Loucy (cell line): ENCODE measurements around the gene TEDC1.

Experiments used
- H2AFZ ChIP-seq: fragments of 200-600 bp; sonication (generic); 2 replicates; pipeline ENCODE4 v1.6.0; 2016; ENCODE audit warnings: antibody characterized with exemption, mild to moderate bottlenecking, low read length, moderate library complexity
- H3F3A ChIP-seq: fragments of 200-600 bp; 2 replicates; pipeline ENCODE4 v1.6.0; 2016; ENCODE audit warnings: antibody characterized with exemption, low read depth, mild to moderate bottlenecking
- H3K27me3 ChIP-seq: fragments of 200-600 bp; sonication (generic); 2 replicates; pipeline ENCODE4 v1.6.1; 2014; ENCODE audit warnings: low read length, mild to moderate bottlenecking; ENCODE audit not compliant: insufficient read depth, poor library complexity, severe bottlenecking
- H3K36me3 ChIP-seq: fragments of 200-600 bp; sonication (generic); 2 replicates; pipeline ENCODE4 v1.6.1; 2016; ENCODE audit warnings: low read length; ENCODE audit not compliant: insufficient read depth
- H3K4me1 ChIP-seq: fragments of 200-600 bp; sonication (generic); 2 replicates; pipeline ENCODE4 v1.5.1; 2014; ENCODE audit warnings: low read length, mild to moderate bottlenecking; ENCODE audit not compliant: insufficient read depth, poor library complexity, severe bottlenecking
- H3K4me2 ChIP-seq: fragments of 200-600 bp; sonication (generic); 2 replicates; pipeline ENCODE4 v1.6.0; 2014; ENCODE audit warnings: antibody characterized with exemption, low read length, low read depth, mild to moderate bottlenecking; ENCODE audit not compliant: poor library complexity, severe bottlenecking
- H3K4me3 ChIP-seq: fragments of 200-600 bp; sonication (generic); 2 replicates; pipeline ENCODE4 v1.5.1; 2014; ENCODE audit warnings: low read length, mild to moderate bottlenecking, mixed read lengths; ENCODE audit not compliant: poor library complexity, severe bottlenecking
- H3K79me2 ChIP-seq: fragments of 200-600 bp; sonication (generic); 2 replicates; pipeline ENCODE4 v1.6.1; 2014; ENCODE audit warnings: low read length; ENCODE audit not compliant: insufficient read depth
- H3K9ac ChIP-seq: fragments of 200-600 bp; sonication (generic); 2 replicates; pipeline ENCODE4 v1.6.0; 2014; ENCODE audit warnings: mild to moderate bottlenecking, low read depth, low read length, moderate library complexity; ENCODE audit not compliant: poor library complexity, severe bottlenecking
- H3K9me2 ChIP-seq: fragments of 200-600 bp; sonication (generic); replicated peaks from 2 replicates; pipeline ENCODE4 v1.6.1; 2016; ENCODE audit warnings: low read depth, low read length, mixed read lengths
- H3K9me3 ChIP-seq: fragments of 200-600 bp; sonication (generic); 2 replicates; pipeline ENCODE4 v1.6.1; 2014; ENCODE audit warnings: mild to moderate bottlenecking, antibody characterized with exemption, low read length, low read depth; ENCODE audit not compliant: insufficient read depth
- H4K20me1 ChIP-seq: fragments of 200-600 bp; sonication (generic); 2 replicates; pipeline ENCODE4 v1.6.0; 2014; ENCODE audit warnings: antibody characterized with exemption, low read length, mild to moderate bottlenecking; ENCODE audit not compliant: insufficient read depth, poor library complexity, severe bottlenecking
- CTCF ChIP-seq: fragments of 200-600 bp; sonication (generic); conservative IDR thresholded peaks from 2 replicates; pipeline ENCODE4 v1.5.1; 2014; ENCODE audit warnings: mild to moderate bottlenecking, antibody characterized with exemption, low read length
- EZH2phosphoT487 ChIP-seq: fragments of 200-600 bp; IDR thresholded peaks from 2 replicates; pipeline ENCODE4 v1.6.1; 2018; ENCODE audit warnings: antibody characterized with exemption, mild to moderate bottlenecking, moderate library complexity, borderline replicate concordance

Gene TEDC1

GRCh38 chr14:105525861-105526775, 35.1 kb downstream of the TEDC1 start, which contains the start of gene TMEM121:
TMEM121 (plus strand) TSS chr14:105526583; CDS start chr14:105528835, 2,252 bp downstream.
- Histone ChIP-seq H3F3A (no peaks in the 10 kb centered on the region), H3K9ac (peak within 1 kb of the TSS; percentile 53), H3K4me1 (peaks cover 10% of the 10 kb centered on the region), H3K4me3 (peak within 1 kb of the TSS; percentile 80), H3K36me3 (no peaks in the 10 kb centered on the region), H3K9me2 (no peaks in the 10 kb centered on the region), H3K79me2 (no peaks in the 10 kb centered on the region), H2AFZ (0 out of 2 replicates have a peak within 1 kb of the TSS, but pooled peaks have one; percentile 1), H3K9me3 (no peaks in the 10 kb centered on the region), H3K4me2 (peak within 1 kb of the TSS; percentile 79), H4K20me1 (no peaks in the 10 kb centered on the region), H3K27me3 (no peaks in the 10 kb centered on the region)
- TF ChIP-seq EZH2phosphoT487: no peak
- no peak for TF ChIP-seq CTCF

- H3F3A ChIP-seq: no peaks in the 10 kb centered on the region
- H4K20me1 ChIP-seq: no peaks in the 10 kb centered on the region
- TF ChIP-seq EZH2phosphoT487 (no peak), CTCF (no peak)
- peak overlapping the region; percentile 53 for H3K9ac ChIP-seq
- H3K27me3 ChIP-seq: no peaks in the 10 kb centered on the region
- H3K4me2 ChIP-seq: peak overlapping the region; percentile 79
- peaks cover 10% of the 10 kb centered on the region for H3K4me1 ChIP-seq
- no peaks in the 10 kb centered on the region for H3K9me2 ChIP-seq
- no peaks in the 10 kb centered on the region for H3K79me2 ChIP-seq
- peak overlapping the region; percentile 80 for H3K4me3 ChIP-seq
- H2AFZ ChIP-seq: no peak overlapping the region
- H3K36me3 ChIP-seq: no peaks in the 10 kb centered on the region
- no peaks in the 10 kb centered on the region for H3K9me3 ChIP-seq
Measured at GRCh38 chr14:105526776-105527380, 35.8 kb downstream of the TEDC1 start.

GRCh38 chr14:105527381-105527825, 36.4 kb downstream of the TEDC1 start:
- H2AFZ ChIP-seq: peak overlapping the region; percentile 84; the same call in 1 of the 2 replicates
- no peaks in the 10 kb centered on the region for H3K36me3 ChIP-seq
- H3K4me1 ChIP-seq: peaks cover 10% of the 10 kb centered on the region
- TF ChIP-seq EZH2phosphoT487: no peak
- no peak for TF ChIP-seq CTCF
- H3K9me2 ChIP-seq: no peaks in the 10 kb centered on the region
- H3F3A ChIP-seq: no peaks in the 10 kb centered on the region
- peak overlapping the region; percentile 95 for H3K9ac ChIP-seq
- peak overlapping the region; percentile 80 for H3K4me3 ChIP-seq
- H3K9me3 ChIP-seq: no peaks in the 10 kb centered on the region
- no peaks in the 10 kb centered on the region for H3K27me3 ChIP-seq
- no peaks in the 10 kb centered on the region for H4K20me1 ChIP-seq
- H3K79me2 ChIP-seq: no peaks in the 10 kb centered on the region
- H3K4me2 ChIP-seq: peak overlapping the region; percentile 79
